ENCODE measurements around the gene KIAA1586. TPM values are rescaled to one million over a fixed set of nuclear protein-coding genes. Genes with fewer than 3 reads are reported as not detected.

The KIAA1586 gene, protein sequence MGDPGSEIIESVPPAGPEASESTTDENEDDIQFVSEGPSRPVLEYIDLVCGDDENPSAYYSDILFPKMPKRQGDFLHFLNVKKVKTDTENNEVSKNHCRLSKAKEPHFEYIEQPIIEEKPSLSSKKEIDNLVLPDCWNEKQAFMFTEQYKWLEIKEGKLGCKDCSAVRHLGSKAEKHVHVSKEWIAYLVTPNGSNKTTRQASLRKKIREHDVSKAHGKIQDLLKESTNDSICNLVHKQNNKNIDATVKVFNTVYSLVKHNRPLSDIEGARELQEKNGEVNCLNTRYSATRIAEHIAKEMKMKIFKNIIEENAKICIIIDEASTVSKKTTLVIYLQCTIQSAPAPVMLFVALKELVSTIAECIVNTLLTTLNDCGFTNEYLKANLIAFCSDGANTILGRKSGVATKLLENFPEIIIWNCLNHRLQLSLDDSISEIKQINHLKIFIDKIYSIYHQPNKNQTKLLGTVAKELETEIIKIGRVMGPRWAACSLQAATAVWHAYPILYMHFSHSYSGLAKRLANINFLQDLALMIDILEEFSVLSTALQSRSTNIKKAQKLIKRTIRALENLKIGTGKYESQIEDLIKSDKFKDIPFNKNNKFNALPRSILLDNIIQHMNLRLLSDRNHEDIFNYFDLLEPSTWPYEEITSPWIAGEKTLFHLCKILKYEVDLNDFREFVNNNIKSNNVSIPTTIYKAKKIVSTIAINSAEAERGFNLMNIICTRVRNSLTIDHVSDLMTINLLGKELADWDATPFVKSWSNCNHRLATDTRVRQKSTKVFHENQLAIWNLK
- total RNA-seq: 79.6 TPM

GRCh38 chr6:57046332-57047256 lies at the start of gene KIAA1586:
Gene KIAA1586, plus strand, starts transcription at chr6:57046693. Its CDS starts 63 bp downstream, at chr6:57046756.

GRCh38 chr6:57089687-57090457 lies 43.4 kb downstream of the KIAA1586 start, which contains the start of gene ZNF451:
Gene ZNF451, plus strand, starts transcription at chr6:57090188. Its CDS starts 66 bp downstream, at chr6:57090254.

Small RNA genes within 50 kb of the gene (small RNA-seq; reads per million reads assigned to genes)
- gene FTH1P15: not detected

Other genes with a start within 250 kb of the KIAA1586 start
- 47.3 TPM for gene BEND6, start 91.6 kb upstream of the KIAA1586 start, total RNA-seq
- 147 TPM for gene ZNF451, start 43.5 kb downstream of the KIAA1586 start, total RNA-seq
- gene BAG2, start 125.6 kb downstream of the KIAA1586 start, total RNA-seq: 4.2 TPM
- gene RAB23, start 175.6 kb downstream of the KIAA1586 start, total RNA-seq: 37.6 TPM

Data from diencephalon (tissue), 1 donor.